Bronchial epithelial cell (primary cell): ENCODE data around the gene PXYLP1. TPM values are rescaled to one million over a fixed set of nuclear protein-coding genes. Genes with fewer than 3 reads are reported as not detected.
A peak's percentile ranks its signal among the peaks of the same experiment; 100 is the strongest.

Source experiments
- DNase-seq: peaks from one replicate; pipeline ENCODE4 v3.0.0-alpha.2; 2010; ENCODE audit warnings: low read depth
- FAIRE-seq: peaks from 2 replicates; lab custom pipeline; 2011; peaks lifted over from hg19 to GRCh38; lab: Jason Lieb, UNC
- H3K27me3 ChIP-seq: 2 replicates; pipeline ENCODE4 v1.5.1; 2011; ENCODE audit warnings: low read length; ENCODE audit not compliant: control insufficient read depth, insufficient read depth
- H3K36me3 ChIP-seq: 2 replicates; pipeline ENCODE4 v1.5.1; 2011; ENCODE audit warnings: low read length; ENCODE audit not compliant: control insufficient read depth, insufficient read depth
- H3K4me3 ChIP-seq: 2 replicates; pipeline ENCODE4 v1.5.1; 2011; ENCODE audit warnings: mild to moderate bottlenecking, low read depth, low read length, control low read depth
- total RNA-seq: library from RNA; depleted of rRNA; stranded (reverse); fragments of >200 nt; gene quantifications from 2 replicates; pipeline ENCODE4 v1.2.1, GENCODE V29; 2014
- TF ChIP-seq, protein P1 (sequence below): IDR thresholded peaks from 2 replicates; pipeline ENCODE4 v1.5.1; 2011; ENCODE audit warnings: mild to moderate bottlenecking, moderate library complexity, low read length, control low read depth, inconsistent platforms; ENCODE audit not compliant: insufficient read depth, severe bottlenecking

Gene PXYLP1
- total RNA-seq, 1 donor from 2014 or later = 9.0 TPM

- DNase-seq (peak; percentile 47), FAIRE-seq (no peak)
- no peaks in the 10 kb centered on the region for H3K36me3 ChIP-seq
- TF ChIP-seq, protein P1, sequence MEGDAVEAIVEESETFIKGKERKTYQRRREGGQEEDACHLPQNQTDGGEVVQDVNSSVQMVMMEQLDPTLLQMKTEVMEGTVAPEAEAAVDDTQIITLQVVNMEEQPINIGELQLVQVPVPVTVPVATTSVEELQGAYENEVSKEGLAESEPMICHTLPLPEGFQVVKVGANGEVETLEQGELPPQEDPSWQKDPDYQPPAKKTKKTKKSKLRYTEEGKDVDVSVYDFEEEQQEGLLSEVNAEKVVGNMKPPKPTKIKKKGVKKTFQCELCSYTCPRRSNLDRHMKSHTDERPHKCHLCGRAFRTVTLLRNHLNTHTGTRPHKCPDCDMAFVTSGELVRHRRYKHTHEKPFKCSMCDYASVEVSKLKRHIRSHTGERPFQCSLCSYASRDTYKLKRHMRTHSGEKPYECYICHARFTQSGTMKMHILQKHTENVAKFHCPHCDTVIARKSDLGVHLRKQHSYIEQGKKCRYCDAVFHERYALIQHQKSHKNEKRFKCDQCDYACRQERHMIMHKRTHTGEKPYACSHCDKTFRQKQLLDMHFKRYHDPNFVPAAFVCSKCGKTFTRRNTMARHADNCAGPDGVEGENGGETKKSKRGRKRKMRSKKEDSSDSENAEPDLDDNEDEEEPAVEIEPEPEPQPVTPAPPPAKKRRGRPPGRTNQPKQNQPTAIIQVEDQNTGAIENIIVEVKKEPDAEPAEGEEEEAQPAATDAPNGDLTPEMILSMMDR = peak; percentile 56
- H3K27me3 ChIP-seq = no peaks in the 10 kb centered on the region
- no peak overlapping the region for H3K4me3 ChIP-seq
These were observed 47.7 kb downstream of the PXYLP1 start for GRCh38 chr3:141279077-141279967.

- no peaks in the 10 kb centered on the region for H3K27me3 ChIP-seq
- FAIRE-seq = no peak
- no peak overlapping the region for H3K4me3 ChIP-seq
- no peaks in the 10 kb centered on the region for H3K36me3 ChIP-seq
- no peak for DNase-seq
- TF ChIP-seq, protein P1 = no peak
These were observed 48.5 kb downstream of the PXYLP1 start for GRCh38 chr3:141280086-141280485.

DNA sequence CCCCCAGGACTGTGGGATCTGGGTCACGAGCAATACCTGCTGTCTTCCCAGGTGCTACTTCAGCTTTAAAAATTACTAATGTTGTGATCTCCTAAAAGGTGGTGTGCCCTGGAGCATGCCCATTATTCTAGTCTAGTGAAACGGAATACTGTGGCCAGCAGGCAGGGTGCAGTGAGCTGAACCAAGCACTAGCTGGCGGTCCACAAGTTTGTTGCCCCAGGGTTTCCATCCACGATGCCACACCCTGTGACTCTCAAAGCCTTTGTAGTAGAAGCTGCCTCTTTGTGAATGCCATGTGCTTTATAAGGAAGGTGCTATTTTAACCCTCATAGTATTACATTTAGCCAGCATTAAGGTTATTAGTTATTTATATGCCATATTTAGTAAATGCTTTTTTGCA is 49.1 kb downstream of the PXYLP1 start:
- no peak for FAIRE-seq

DNA sequence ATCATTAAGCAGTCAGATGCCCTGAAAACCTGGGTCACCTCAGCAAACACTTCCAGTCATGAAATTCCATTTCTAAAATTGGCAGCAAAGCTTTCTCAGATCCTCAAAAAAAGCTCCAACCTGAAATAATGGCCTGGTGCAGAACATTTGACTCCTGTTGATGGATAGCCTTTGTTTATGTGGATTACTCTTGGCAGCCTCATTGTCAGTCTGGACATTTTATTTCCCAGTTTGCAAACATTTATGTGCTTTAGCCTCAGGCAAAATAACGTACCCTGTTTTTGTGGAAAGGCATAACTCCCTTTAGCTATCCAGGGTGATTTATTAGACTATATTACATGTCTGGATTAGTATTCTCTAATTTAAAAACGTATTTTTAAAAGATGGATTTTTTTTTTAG is 53.9 kb downstream of the PXYLP1 start:
- Histone ChIP-seq H3K27me3 (no peaks in the 10 kb centered on the region), H3K36me3 (no peaks in the 10 kb centered on the region), H3K4me3 (no peak overlapping the region)
- FAIRE-seq = no peak
- TF ChIP-seq, protein P1 = no peak
- no peak for DNase-seq

More for the DNA sequence above, 49.1 kb downstream of the PXYLP1 start:
- no peaks in the 10 kb centered on the region for H3K27me3 ChIP-seq
- H3K4me3 ChIP-seq = no peak overlapping the region
- TF ChIP-seq, protein P1 = no peak
- DNase-seq = no peak
- H3K36me3 ChIP-seq = no peaks in the 10 kb centered on the region

DNA sequence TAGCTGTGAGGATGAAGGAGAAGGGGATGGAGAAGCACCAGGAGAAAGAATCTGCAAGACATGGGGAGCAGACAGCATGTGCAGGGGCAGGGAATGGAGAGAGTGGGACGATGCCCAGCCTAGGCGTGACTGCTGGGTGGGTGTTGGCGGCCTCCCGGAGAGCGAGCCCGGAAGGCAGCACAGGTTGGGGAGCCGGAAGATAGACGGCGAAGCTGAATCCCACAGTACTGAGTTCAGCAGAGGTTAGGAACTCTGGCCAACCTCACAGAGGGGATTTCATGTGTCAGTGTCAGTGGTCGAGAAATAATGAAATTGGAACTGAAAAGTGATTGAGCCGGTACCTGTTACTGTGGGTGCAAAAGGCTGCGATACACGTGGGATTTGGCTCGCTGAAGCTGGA is 55.2 kb downstream of the PXYLP1 start:
- FAIRE-seq (peak; percentile 76), DNase-seq (no peak)
- TF ChIP-seq, protein P1 = no peak
- Histone ChIP-seq H3K36me3 (no peaks in the 10 kb centered on the region), H3K4me3 (no peak overlapping the region), H3K27me3 (no peaks in the 10 kb centered on the region)

DNA sequence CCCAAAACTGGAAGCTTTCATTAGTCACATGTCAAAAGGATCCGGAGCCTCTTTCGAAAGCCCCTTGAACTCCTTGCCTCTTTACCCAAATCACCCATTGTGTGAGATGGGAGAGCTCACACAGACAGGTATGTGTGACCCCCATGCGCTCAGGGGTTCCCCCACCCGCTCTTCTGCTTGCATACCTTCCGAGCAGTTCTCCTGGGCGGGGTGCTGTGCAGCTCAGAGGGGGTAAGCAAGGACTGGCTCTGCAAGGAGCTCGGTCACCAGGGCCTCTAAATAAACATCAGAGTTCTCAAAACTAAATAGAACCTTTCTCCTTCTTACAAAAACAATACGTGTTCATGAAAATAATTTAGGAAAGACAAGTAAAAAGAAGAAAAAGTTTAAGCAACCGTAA is 55.7 kb downstream of the PXYLP1 start:
- TF ChIP-seq, protein P1 = no peak
- FAIRE-seq (no peak), DNase-seq (no peak)
- no peak overlapping the region for H3K4me3 ChIP-seq
- H3K27me3 ChIP-seq = no peaks in the 10 kb centered on the region
- no peaks in the 10 kb centered on the region for H3K36me3 ChIP-seq
